Fibroblast of pulmonary artery (primary cell): ENCODE data around the gene HTR1A.

Experiments used
- DNase-seq: peaks from one replicate; pipeline ENCODE4 v3.0.0-alpha.2; 2010; ENCODE audit warnings: low read depth
- H3K4me3 ChIP-seq: replicated peaks from 2 replicates; pipeline ENCODE4 v1.5.1; 2011; ENCODE audit warnings: low read depth, mild to moderate bottlenecking, control low read depth, low read length, moderate library complexity
- CTCF ChIP-seq: IDR thresholded peaks from 2 replicates; pipeline ENCODE4 v1.5.1; 2011; ENCODE audit warnings: mild to moderate bottlenecking, control low read depth, low read length, inconsistent platforms; ENCODE audit errors: missing control alignments

HTR1A gene

GRCh38 chr5:63911871-63912270, 50.4 kb downstream of the HTR1A start:
- H3K4me3 ChIP-seq, result no peak overlapping the region
- no peak for DNase-seq
- TF ChIP-seq CTCF, result no peak
